ENCODE data around the gene GPR155.

GPR155 gene

GRCh38 chr2:174486563-174487107 is at the start of gene GPR155:
GPR155 (minus strand) TSS chr2:174487029; CDS start chr2:174481956, 5,073 bp downstream.
- H3K27ac Mint-ChIP-seq: peak within 1 kb of the TSS; percentile 91
- H3K4me1 Mint-ChIP-seq: peaks cover 51% of the 10 kb centered on the region
- peak; percentile 73 for ATAC-seq
- no peak for DNase-seq (ENCODE audit: low spot score in 2 of 2)
- H3K9me3 Mint-ChIP-seq: no peaks in the 10 kb centered on the region
- peak within 1 kb of the TSS; percentile 97 for H3K4me3 Mint-ChIP-seq
- peaks cover 18% of the 10 kb centered on the region for H3K36me3 Mint-ChIP-seq

- H3K4me3 Mint-ChIP-seq: no peak overlapping the region
- H3K27ac Mint-ChIP-seq: no peak overlapping the region
- no peak for ATAC-seq
These were observed 49.2 kb upstream of the GPR155 start for GRCh38 chr2:174535757-174536703.

GRCh38 chr2:174535083-174535482 is 48.3 kb upstream of the GPR155 start:
- Mint-ChIP-seq H3K9me3 (no peaks in the 10 kb centered on the region), H3K27ac (peak overlapping the region; percentile 24), H3K4me1 (no peaks in the 10 kb centered on the region), H3K36me3 (no peaks in the 10 kb centered on the region), H3K4me3 (no peak overlapping the region)
- ATAC-seq: no peak
- DNase-seq (ENCODE audit: low spot score in 2 of 2): no peak

More at GRCh38 chr2:174535757-174536703, 49.2 kb upstream of the GPR155 start:
- no peak for DNase-seq (ENCODE audit: low spot score in 2 of 2)
- no peaks in the 10 kb centered on the region for H3K36me3 Mint-ChIP-seq
- H3K9me3 Mint-ChIP-seq: no peaks in the 10 kb centered on the region
- H3K4me1 Mint-ChIP-seq: no peaks in the 10 kb centered on the region

GRCh38 chr2:174529916-174530315 is 43.1 kb upstream of the GPR155 start:
- Mint-ChIP-seq H3K4me3 (no peak overlapping the region), H3K9me3 (peaks cover 6% of the 10 kb centered on the region), H3K27ac (no peak overlapping the region), H3K4me1 (no peaks in the 10 kb centered on the region), H3K36me3 (no peaks in the 10 kb centered on the region)
- no peak for ATAC-seq
- no peak for DNase-seq (ENCODE audit: low spot score in 2 of 2)

GRCh38 chr2:174527959-174528358 is 41.1 kb upstream of the GPR155 start:
- Mint-ChIP-seq H3K27ac (no peak overlapping the region), H3K4me3 (no peak overlapping the region), H3K36me3 (no peaks in the 10 kb centered on the region), H3K4me1 (peaks cover 6% of the 10 kb centered on the region), H3K9me3 (peaks cover 6% of the 10 kb centered on the region)
- ATAC-seq (no peak), DNase-seq (ENCODE audit: low spot score in 2 of 2) (no peak)

GRCh38 chr2:174527101-174527721 is 40.4 kb upstream of the GPR155 start:
- Mint-ChIP-seq H3K9me3 (peaks cover 6% of the 10 kb centered on the region), H3K36me3 (no peaks in the 10 kb centered on the region), H3K27ac (no peak overlapping the region), H3K4me3 (no peak overlapping the region), H3K4me1 (peaks cover 6% of the 10 kb centered on the region)
- no peak for ATAC-seq
- DNase-seq (ENCODE audit: low spot score in 2 of 2): no peak

GRCh38 chr2:174524527-174524926 is 37.7 kb upstream of the GPR155 start:
- Mint-ChIP-seq H3K36me3 (no peaks in the 10 kb centered on the region), H3K4me1 (peaks cover 6% of the 10 kb centered on the region), H3K27ac (no peak overlapping the region), H3K4me3 (no peak overlapping the region), H3K9me3 (peaks cover 6% of the 10 kb centered on the region)
- DNase-seq (ENCODE audit: low spot score in 2 of 2) (no peak), ATAC-seq (no peak)

GRCh38 chr2:174522553-174522952 is 35.7 kb upstream of the GPR155 start:
- Mint-ChIP-seq H3K9me3 (peaks cover 4% of the 10 kb centered on the region), H3K4me3 (no peak overlapping the region), H3K36me3 (no peaks in the 10 kb centered on the region), H3K27ac (no peak overlapping the region), H3K4me1 (peaks cover 6% of the 10 kb centered on the region)
- no peak for ATAC-seq
- DNase-seq (ENCODE audit: low spot score in 2 of 2): no peak

- ATAC-seq (no peak), DNase-seq (ENCODE audit: low spot score in 2 of 2) (no peak)
- no peak overlapping the region for H3K4me3 Mint-ChIP-seq
- no peak overlapping the region for H3K27ac Mint-ChIP-seq
- H3K36me3 Mint-ChIP-seq: no peaks in the 10 kb centered on the region
- no peaks in the 10 kb centered on the region for H3K4me1 Mint-ChIP-seq
- no peaks in the 10 kb centered on the region for H3K9me3 Mint-ChIP-seq
These were observed 31.6 kb upstream of the GPR155 start for GRCh38 chr2:174518395-174518794.

- H3K4me1 Mint-ChIP-seq: no peaks in the 10 kb centered on the region
- H3K4me3 Mint-ChIP-seq: no peak overlapping the region
- H3K36me3 Mint-ChIP-seq: no peaks in the 10 kb centered on the region
- ATAC-seq (no peak), DNase-seq (ENCODE audit: low spot score in 2 of 2) (no peak)
- H3K9me3 Mint-ChIP-seq: no peaks in the 10 kb centered on the region
- no peak overlapping the region for H3K27ac Mint-ChIP-seq
These were observed 29.9 kb upstream of the GPR155 start for GRCh38 chr2:174516501-174517378.

- ATAC-seq (no peak), DNase-seq (ENCODE audit: low spot score in 2 of 2) (no peak)
- no peak overlapping the region for H3K27ac Mint-ChIP-seq
- H3K4me3 Mint-ChIP-seq: no peak overlapping the region
- peaks cover 10% of the 10 kb centered on the region for H3K9me3 Mint-ChIP-seq
- no peaks in the 10 kb centered on the region for H3K4me1 Mint-ChIP-seq
- no peaks in the 10 kb centered on the region for H3K36me3 Mint-ChIP-seq
These were observed 25.5 kb upstream of the GPR155 start for GRCh38 chr2:174512345-174512744.

GRCh38 chr2:174511580-174512260 is 24.9 kb upstream of the GPR155 start:
- no peaks in the 10 kb centered on the region for H3K4me1 Mint-ChIP-seq
- no peak overlapping the region for H3K4me3 Mint-ChIP-seq
- H3K9me3 Mint-ChIP-seq: peaks cover 10% of the 10 kb centered on the region
- no peak for DNase-seq (ENCODE audit: low spot score in 2 of 2)
- no peak overlapping the region for H3K27ac Mint-ChIP-seq
- H3K36me3 Mint-ChIP-seq: no peaks in the 10 kb centered on the region
- no peak for ATAC-seq

- no peak for DNase-seq (ENCODE audit: low spot score in 2 of 2)
These were observed 23.9 kb upstream of the GPR155 start for GRCh38 chr2:174510583-174511189.

GRCh38 chr2:174503161-174503809 is 16.5 kb upstream of the GPR155 start:
- ATAC-seq (no peak), DNase-seq (ENCODE audit: low spot score in 2 of 2) (peak in 1 of 2 donors; percentile 0)
- Mint-ChIP-seq H3K36me3 (no peaks in the 10 kb centered on the region), H3K4me1 (no peaks in the 10 kb centered on the region), H3K27ac (no peak overlapping the region), H3K9me3 (no peaks in the 10 kb centered on the region), H3K4me3 (no peak overlapping the region)

More at GRCh38 chr2:174510583-174511189, 23.9 kb upstream of the GPR155 start:
- ATAC-seq: no peak
- no peak overlapping the region for H3K4me3 Mint-ChIP-seq
- no peak overlapping the region for H3K27ac Mint-ChIP-seq
- no peaks in the 10 kb centered on the region for H3K36me3 Mint-ChIP-seq
- H3K4me1 Mint-ChIP-seq: no peaks in the 10 kb centered on the region
- H3K9me3 Mint-ChIP-seq: peaks cover 10% of the 10 kb centered on the region
